B cell (primary cell): ENCODE results near the gene RPH3AL. TPM values are rescaled to one million over a fixed set of nuclear protein-coding genes. Genes with fewer than 3 reads are reported as not detected.

Experiments used
- ATAC-seq: fragments of 200-7000 bp; cut with Tn5 transposase; one replicate; pipeline ENCODE4 v1.10.0; 2021; ENCODE audit warnings: low read depth, mild to moderate bottlenecking, moderate number of reproducible peaks, moderate library complexity
- CTCF ChIA-PET: fragments of 350-600 bp; sonication (Branson Sonifier 250); formaldehyde crosslinking; loops from one replicate; lab custom pipeline; 2021; ENCODE audit warnings: antibody characterized with exemption, inconsistent platforms; lab: Charles Lee
- POLR2A ChIA-PET: fragments of 350-600 bp; sonication (Branson Sonifier 250); formaldehyde crosslinking; loops from one replicate; lab custom pipeline; 2021; ENCODE audit warnings: antibody characterized with exemption; lab: Charles Lee
- DNase-seq: peaks from one replicate; pipeline ENCODE4 v3.0.0; 2013
- H2AFZ ChIP-seq: 2 replicates; pipeline ENCODE4 v1.6.1; 2012; ENCODE audit warnings: mild to moderate bottlenecking, low read depth, low read length; ENCODE audit not compliant: insufficient read depth, poor library complexity, severe bottlenecking
- H3K27ac ChIP-seq, 2 donors: 1 replicate in 1 of 2; 2 replicates in 1 of 2; pipeline ENCODE4 v1.5.1; 2012 to 2013; ENCODE audit warnings: low read length in 2 of 2, mild to moderate bottlenecking in 2 of 2, moderate library complexity in 1 of 2
- H3K27me3 ChIP-seq, 4 experiments: fragments of 200-600 bp in 1 of 4; sonication (generic) in 1 of 4; replicated peaks in 1 of 4; 1 replicate in 2 of 4; 2 replicates in 2 of 4; pipeline versions ENCODE4 v1.6.1 to v1.7.0; 2013 to 2016; ENCODE audit warnings: low read length in 3 of 4, mild to moderate bottlenecking in 2 of 4, mixed read lengths in 1 of 4, moderate library complexity in 1 of 4; ENCODE audit not compliant: insufficient read depth in 4 of 4, control insufficient read depth in 3 of 4; ENCODE audit errors: control extremely low read depth in 1 of 4
- H3K36me3 ChIP-seq, 2 experiments: replicated peaks in 1 of 2; 1 replicate in 1 of 2; 2 replicates in 1 of 2; pipeline versions ENCODE4 v1.6.1 to v1.7.1; 2013; ENCODE audit warnings: low read length in 1 of 2; ENCODE audit not compliant: insufficient read depth in 2 of 2, control insufficient read depth in 1 of 2; ENCODE audit errors: control extremely low read depth in 1 of 2, extremely low read depth in 1 of 2
- H3K4me1 ChIP-seq, 2 donors: fragments of 200-600 bp in 1 of 2; sonication (generic) in 1 of 2; 1 replicate in 1 of 2; 2 replicates in 1 of 2; pipeline versions ENCODE4 v1.5.1 to v1.6.1; 2013 to 2017; ENCODE audit warnings: low read length in 2 of 2; ENCODE audit not compliant: control insufficient read depth in 2 of 2, insufficient read depth in 2 of 2
- H3K4me2 ChIP-seq: replicated peaks from 2 replicates; pipeline ENCODE3; 2012; ENCODE audit warnings: mild to moderate bottlenecking, low read depth, low read length; ENCODE audit not compliant: poor library complexity, severe bottlenecking
- H3K4me3 ChIP-seq, 5 experiments: fragments of 200-600 bp in 1 of 5; sonication (generic) in 1 of 5; 1 replicate in 3 of 5; 2 replicates in 2 of 5; pipeline versions ENCODE4 v1.5.1 to v1.7.0; 2011 to 2016; ENCODE audit warnings: low read length in 4 of 5, mild to moderate bottlenecking in 4 of 5, low read depth in 2 of 5, control low read depth in 1 of 5, moderate library complexity in 1 of 5; ENCODE audit not compliant: insufficient read depth in 1 of 5; ENCODE audit errors: control extremely low read depth in 1 of 5, extremely low read depth in 1 of 5
- H3K79me2 ChIP-seq: fragments of 200-600 bp; sonication (generic); one replicate; pipeline ENCODE4 v1.6.0; 2016; ENCODE audit warnings: low read length; ENCODE audit not compliant: control insufficient read depth, insufficient read depth
- H3K9ac ChIP-seq: fragments of 200-600 bp; sonication (generic); 2 replicates; pipeline ENCODE4 v1.6.1; 2017; ENCODE audit warnings: mild to moderate bottlenecking, low read length, moderate library complexity
- H3K9me3 ChIP-seq, 3 donors: one replicate each; pipeline versions ENCODE4 v1.6.1 to v1.7.1; 2013; ENCODE audit warnings: low read length in 2 of 3; ENCODE audit not compliant: control insufficient read depth in 2 of 3, insufficient read depth in 1 of 3; ENCODE audit errors: control extremely low read depth in 1 of 3
- H4K20me1 ChIP-seq: 2 replicates; pipeline ENCODE4 v1.6.0; 2012; ENCODE audit warnings: mild to moderate bottlenecking, low read length; ENCODE audit not compliant: insufficient read depth, control insufficient read depth, poor library complexity, severe bottlenecking
- H3K27ac Mint-ChIP-seq: one replicate; pipeline ENCODE4 v1.8.0; 2021; ENCODE audit warnings: mixed read lengths
- H3K27me3 Mint-ChIP-seq: one replicate; pipeline ENCODE4 v1.8.0; 2021; ENCODE audit warnings: mixed read lengths
- H3K4me1 Mint-ChIP-seq: one replicate; pipeline ENCODE4 v1.8.0; 2021; ENCODE audit warnings: mixed read lengths
- H3K4me3 Mint-ChIP-seq: one replicate; pipeline ENCODE4 v1.8.0; 2021; ENCODE audit warnings: mixed read lengths
- H3K9me3 Mint-ChIP-seq: one replicate; pipeline ENCODE4 v1.8.0; 2022; ENCODE audit warnings: mixed read lengths; ENCODE audit not compliant: insufficient read depth
- EZH2 ChIP-seq: IDR thresholded peaks from 2 replicates; pipeline ENCODE4 v1.6.1; 2012; ENCODE audit warnings: borderline replicate concordance, low read depth, mild to moderate bottlenecking, moderate library complexity, low read length; ENCODE audit not compliant: insufficient read depth, poor library complexity, severe bottlenecking
- WGBS: methylation state at CpG from one replicate; pipeline ENCODE4 v1.1.5; 2013; ENCODE audit warnings: missing lambda C conversion rate; ENCODE audit not compliant: insufficient coverage; 5-methylcytosine and 5-hydroxymethylcytosine counted together
- intact Hi-C: fragments of 100-400 bp; cut with micrococcal nuclease; formaldehyde crosslinking; loops from one replicate; pipeline ENCODE4 v1.10.0; 2022
- polyA plus RNA-seq: library from polyadenylated mRNA; depleted of rRNA; stranded (reverse); fragments of >200 nt; gene quantifications from 2 replicates; pipeline ENCODE4 v1.2.3, GENCODE V29; 2012
- total RNA-seq, 2 donors: library from RNA; stranded (reverse); fragments of 120-200 nt in 1 of 2; gene quantifications; 1 replicate in 1 of 2; 2 replicates in 1 of 2; pipeline versions ENCODE4 v1.2.3 to v1.2.4, GENCODE V29; 2013 to 2022
- TF ChIP-seq, protein P1 (sequence below): fragments of 200-600 bp; IDR thresholded peaks from one replicate; pipeline ENCODE4 v1.8.0; 2022; ENCODE audit warnings: antibody characterized with exemption, mild to moderate bottlenecking

RPH3AL gene
- total and polyA plus RNA-seq, 2 donors (not counting 1 experiment from before 2014, with no cell fraction given), result 10.8 to 13.3 TPM

DNA sequence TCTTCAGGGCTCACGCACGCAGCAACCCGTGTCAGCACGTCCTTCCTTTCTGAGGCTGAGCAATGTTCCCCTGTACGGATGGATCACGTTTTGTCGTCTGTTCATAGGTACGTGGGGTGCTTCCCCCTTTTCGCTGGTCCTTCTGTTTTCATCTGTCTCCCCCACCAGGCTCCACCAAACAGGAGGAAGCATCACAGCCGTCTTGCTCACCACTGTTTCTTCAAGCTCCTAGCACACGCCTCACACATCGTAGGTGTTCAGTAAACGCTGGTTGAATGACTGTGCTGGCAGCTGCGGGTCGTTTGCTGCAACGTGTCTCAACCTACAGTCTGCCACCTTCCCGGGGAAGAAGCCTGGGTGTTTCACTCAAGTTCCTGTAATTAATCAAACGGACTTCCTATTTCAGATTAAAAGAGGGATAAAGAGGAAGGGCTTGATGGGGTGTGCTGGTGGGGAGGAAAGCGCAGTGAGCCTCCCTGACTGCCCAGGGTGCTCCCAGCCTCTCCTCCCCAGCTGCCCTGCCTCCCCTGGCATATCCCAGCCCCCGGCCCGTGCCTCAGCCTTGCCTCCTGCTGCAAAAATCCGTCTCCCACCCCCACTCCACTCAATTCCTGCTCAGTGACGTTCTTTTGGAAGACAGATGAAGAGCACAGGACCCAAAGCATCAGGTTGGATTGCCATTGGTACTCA lies 94.4 kb downstream of the RPH3AL start:
- no peak overlapping the region for H3K4me2 ChIP-seq
- H3K4me1 ChIP-seq, result no peaks in the 10 kb centered on the region
- ChIA-PET CTCF (no interaction called here), POLR2A (no interaction called here)
- Mint-ChIP-seq H3K4me1 (no peaks in the 10 kb centered on the region), H3K27ac (no peak overlapping the region), H3K9me3 (no peaks in the 10 kb centered on the region), H3K27me3 (peaks cover 5% of the 10 kb centered on the region), H3K4me3 (no peak overlapping the region)
- no peak overlapping the region for H3K27ac ChIP-seq
- no peaks in the 10 kb centered on the region for H3K36me3 ChIP-seq
- ATAC-seq (no peak), DNase-seq (no peak)
- H4K20me1 ChIP-seq, result no peaks in the 10 kb centered on the region
- 22% methylated on average over 19 of the region's 23 CpGs for WGBS
- TF ChIP-seq, protein P1, sequence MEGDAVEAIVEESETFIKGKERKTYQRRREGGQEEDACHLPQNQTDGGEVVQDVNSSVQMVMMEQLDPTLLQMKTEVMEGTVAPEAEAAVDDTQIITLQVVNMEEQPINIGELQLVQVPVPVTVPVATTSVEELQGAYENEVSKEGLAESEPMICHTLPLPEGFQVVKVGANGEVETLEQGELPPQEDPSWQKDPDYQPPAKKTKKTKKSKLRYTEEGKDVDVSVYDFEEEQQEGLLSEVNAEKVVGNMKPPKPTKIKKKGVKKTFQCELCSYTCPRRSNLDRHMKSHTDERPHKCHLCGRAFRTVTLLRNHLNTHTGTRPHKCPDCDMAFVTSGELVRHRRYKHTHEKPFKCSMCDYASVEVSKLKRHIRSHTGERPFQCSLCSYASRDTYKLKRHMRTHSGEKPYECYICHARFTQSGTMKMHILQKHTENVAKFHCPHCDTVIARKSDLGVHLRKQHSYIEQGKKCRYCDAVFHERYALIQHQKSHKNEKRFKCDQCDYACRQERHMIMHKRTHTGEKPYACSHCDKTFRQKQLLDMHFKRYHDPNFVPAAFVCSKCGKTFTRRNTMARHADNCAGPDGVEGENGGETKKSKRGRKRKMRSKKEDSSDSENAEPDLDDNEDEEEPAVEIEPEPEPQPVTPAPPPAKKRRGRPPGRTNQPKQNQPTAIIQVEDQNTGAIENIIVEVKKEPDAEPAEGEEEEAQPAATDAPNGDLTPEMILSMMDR, result no peak
- no peak for TF ChIP-seq EZH2
- intact Hi-C loops, result no loop called here
- peaks cover 0 to 8% (median 0%) of the 10 kb centered on the region in 3 donors for H3K9me3 ChIP-seq
- no peak overlapping the region for H2AFZ ChIP-seq
- H3K4me3 ChIP-seq, result no peak overlapping the region
- H3K79me2 ChIP-seq, result no peaks in the 10 kb centered on the region
- no peak overlapping the region for H3K9ac ChIP-seq
- H3K27me3 ChIP-seq, result no peaks in the 10 kb centered on the region

DNA sequence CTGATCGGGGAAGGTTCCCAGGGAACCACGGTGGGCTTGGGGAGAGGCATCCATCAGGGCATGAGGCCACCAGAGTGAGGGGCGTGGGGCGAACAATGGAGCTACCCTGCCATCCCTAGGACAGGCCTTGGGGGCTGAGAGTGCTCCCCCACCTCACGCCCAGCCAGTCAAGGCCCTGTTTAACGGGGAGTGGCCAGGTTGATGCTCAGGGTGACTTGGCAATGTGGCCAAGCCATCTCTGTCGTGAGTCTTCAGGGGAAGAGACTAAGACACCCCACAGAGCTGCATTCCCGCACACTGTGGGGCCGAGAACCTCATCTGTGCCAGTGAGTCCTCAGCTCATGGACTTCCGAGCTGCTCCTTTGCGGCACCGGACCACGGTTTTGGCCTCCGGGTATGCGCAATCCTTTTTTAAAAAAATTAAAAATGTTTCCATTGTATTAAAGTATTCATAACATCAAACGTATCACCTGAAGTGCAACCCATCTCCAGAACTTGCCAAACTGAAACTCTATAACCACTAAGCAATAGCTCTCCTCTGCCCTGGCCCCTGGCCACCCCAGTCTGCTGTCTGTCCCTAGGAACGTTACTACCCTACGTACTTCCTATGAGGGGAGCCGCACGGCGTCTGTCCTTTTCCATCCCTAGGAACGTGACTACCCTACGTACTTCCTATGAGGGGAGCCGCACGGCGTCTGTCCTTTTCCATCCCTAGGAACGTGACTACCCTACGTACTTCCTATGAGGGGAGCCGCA lies 99.3 kb downstream of the RPH3AL start:
- Histone ChIP-seq H3K36me3 (no peaks in the 10 kb centered on the region), H4K20me1 (no peaks in the 10 kb centered on the region), H2AFZ (no peak overlapping the region), H3K4me3 (no peak overlapping the region), H3K9me3 (peaks cover 0 to 5% (median 0%) of the 10 kb centered on the region in 3 donors), H3K27me3 (no peaks in the 10 kb centered on the region), H3K4me1 (no peaks in the 10 kb centered on the region), H3K9ac (no peak overlapping the region), H3K79me2 (no peaks in the 10 kb centered on the region), H3K4me2 (no peak overlapping the region), H3K27ac (no peak overlapping the region)
- Mint-ChIP-seq H3K4me1 (no peaks in the 10 kb centered on the region), H3K9me3 (no peaks in the 10 kb centered on the region), H3K4me3 (no peak overlapping the region), H3K27me3 (no peaks in the 10 kb centered on the region), H3K27ac (no peak overlapping the region)
- intact Hi-C loops, result no loop called here
- WGBS, result 73% methylated on average over 7 of the region's 29 CpGs
- ChIA-PET CTCF (no interaction called here), POLR2A (no interaction called here)
- DNase-seq, result no peak
- TF ChIP-seq EZH2, result no peak
- TF ChIP-seq, protein P1, result no peak
- no peak for ATAC-seq
